Neural progenitor cell (in vitro differentiated cells): ENCODE results near the gene PTPRG. TPM values are rescaled to one million over a fixed set of nuclear protein-coding genes. Genes with fewer than 3 reads are reported as not detected.

Experiments used
- DNase-seq: peaks from one replicate; pipeline ENCODE4 v3.0.0-alpha.2; 2016; ENCODE audit warnings: low spot score
- H2AFZ ChIP-seq: fragments of 200-600 bp; sonication (generic); replicated peaks from 2 replicates; pipeline ENCODE4 v1.6.1; 2016; ENCODE audit warnings: antibody characterized with exemption
- H3F3A ChIP-seq: fragments of 200-600 bp; sonication (generic); 2 replicates; pipeline ENCODE4 v1.6.1; 2016; ENCODE audit warnings: antibody characterized with exemption, low read depth
- H3K27ac ChIP-seq: fragments of 200-600 bp; sonication (generic); 2 replicates; pipeline ENCODE4 v1.5.1; 2016; ENCODE audit warnings: mild to moderate bottlenecking
- H3K27me3 ChIP-seq: fragments of 200-600 bp; sonication (generic); 2 replicates; pipeline ENCODE4 v1.6.1; 2016; ENCODE audit warnings: mild to moderate bottlenecking, moderate library complexity
- H3K36me3 ChIP-seq: fragments of 200-600 bp; sonication (generic); 2 replicates; pipeline ENCODE4 v1.5.1; 2016
- H3K4me1 ChIP-seq: fragments of 200-600 bp; sonication (generic); 2 replicates; pipeline ENCODE4 v1.6.1; 2016; ENCODE audit warnings: mixed run types
- H3K4me2 ChIP-seq: fragments of 200-600 bp; sonication (generic); 2 replicates; pipeline ENCODE4 v1.6.1; 2016
- H3K4me3 ChIP-seq: fragments of 200-600 bp; sonication (generic); 2 replicates; pipeline ENCODE4 v1.5.1; 2016
- H3K79me2 ChIP-seq: fragments of 200-600 bp; sonication (generic); 2 replicates; pipeline ENCODE4 v1.6.1; 2016; ENCODE audit warnings: low read depth
- H3K9ac ChIP-seq: fragments of 200-600 bp; sonication (generic); 2 replicates; pipeline ENCODE4 v1.6.1; 2016
- H3K9me3 ChIP-seq: fragments of 200-600 bp; sonication (generic); 2 replicates; pipeline ENCODE4 v1.5.1; 2016; ENCODE audit warnings: low read depth
- H4K20me1 ChIP-seq: fragments of 200-600 bp; sonication (generic); 2 replicates; pipeline ENCODE4 v1.6.1; 2016; ENCODE audit warnings: low read depth
- H3K27ac Mint-ChIP-seq: 3 replicates; pipeline ENCODE4 v1.8.0; 2021; ENCODE audit warnings: mixed read lengths
- H3K27me3 Mint-ChIP-seq: 2 replicates; pipeline ENCODE4 v1.8.0; 2022; ENCODE audit warnings: low read depth, mild to moderate bottlenecking, inconsistent platforms, moderate library complexity, mixed read lengths; ENCODE audit not compliant: insufficient read depth
- H3K36me3 Mint-ChIP-seq: 3 replicates; pipeline ENCODE4 v1.8.0; 2021; ENCODE audit warnings: mixed read lengths
- H3K4me1 Mint-ChIP-seq: 3 replicates; pipeline ENCODE4 v1.8.0; 2021; ENCODE audit warnings: mixed read lengths
- H3K4me3 Mint-ChIP-seq: 3 replicates; pipeline ENCODE4 v1.8.0; 2021; ENCODE audit warnings: mild to moderate bottlenecking, moderate library complexity, mixed read lengths
- H3K9me3 Mint-ChIP-seq: 3 replicates; pipeline ENCODE4 v1.8.0; 2020; ENCODE audit warnings: mixed read lengths
- CTCF ChIP-seq: fragments of 200-600 bp; sonication (generic); IDR thresholded peaks from 2 replicates; pipeline ENCODE4 v1.5.1; 2017; ENCODE audit warnings: antibody characterized with exemption, mild to moderate bottlenecking
- EZH2 ChIP-seq: fragments of 200-600 bp; sonication (generic); IDR thresholded peaks from 2 replicates; pipeline ENCODE4 v1.6.1; 2017; ENCODE audit warnings: antibody characterized with exemption, mild to moderate bottlenecking, moderate library complexity
- EZH2phosphoT487 ChIP-seq: fragments of 200-600 bp; sonication (generic); IDR thresholded peaks from 2 replicates; pipeline ENCODE4 v1.6.1; 2017; ENCODE audit warnings: antibody characterized with exemption
- total RNA-seq: library from RNA; depleted of rRNA; stranded (reverse); fragments of >200 nt; gene quantifications from 2 replicates; pipeline ENCODE4 v1.2.3, GENCODE V29; 2015; ENCODE audit warnings: low replicate concordance

PTPRG gene
- total RNA-seq, 1 donor from 2014 or later = 65.3 TPM

- TF ChIP-seq EZH2phosphoT487 = no peak
- no peak for TF ChIP-seq CTCF
- no peak for TF ChIP-seq EZH2
- Histone ChIP-seq H3K9me3 (no peaks in the 10 kb centered on the region), H3K9ac (no peak overlapping the region), H3K27ac (no peak overlapping the region), H3F3A (peaks cover 9% of the 10 kb centered on the region), H3K79me2 (peaks cover 69% of the 10 kb centered on the region), H3K4me3 (no peak overlapping the region), H3K4me2 (peak overlapping the region; percentile 30), H3K36me3 (no peaks in the 10 kb centered on the region), H4K20me1 (peaks cover 30% of the 10 kb centered on the region), H3K4me1 (peaks cover 44% of the 10 kb centered on the region), H2AFZ (no peak overlapping the region), H3K27me3 (no peaks in the 10 kb centered on the region)
- Mint-ChIP-seq H3K27me3 (no peaks in the 10 kb centered on the region), H3K4me3 (no peak overlapping the region), H3K36me3 (no peaks in the 10 kb centered on the region), H3K4me1 (peaks cover 18% of the 10 kb centered on the region), H3K9me3 (peaks cover 2% of the 10 kb centered on the region), H3K27ac (no peak overlapping the region)
- no peak for DNase-seq
Measured at GRCh38 chr3:61913701-61914100, 352.3 kb downstream of the PTPRG start.

DNA sequence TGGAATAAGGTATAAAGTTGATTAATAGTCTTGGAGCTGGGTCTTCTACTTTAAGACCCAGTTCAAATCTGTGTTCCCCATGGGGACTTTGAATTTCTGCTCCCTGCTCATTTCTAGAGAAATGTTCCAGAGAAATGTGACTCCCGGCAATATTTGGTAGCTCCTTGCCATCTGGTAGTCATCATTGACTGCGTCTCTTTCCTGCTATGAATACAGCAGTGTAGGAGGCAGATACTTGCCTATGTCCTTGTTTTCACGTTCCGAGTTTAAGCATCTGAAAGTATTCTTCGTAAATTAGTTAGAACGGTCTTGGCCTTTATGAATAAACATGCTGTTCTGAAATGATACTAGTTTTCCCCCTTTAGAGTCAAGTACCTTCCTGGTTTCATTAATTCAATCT, 352.9 kb downstream of the PTPRG start:
- Histone ChIP-seq H3F3A (peaks cover 11% of the 10 kb centered on the region), H3K27me3 (no peaks in the 10 kb centered on the region), H3K4me1 (peaks cover 46% of the 10 kb centered on the region), H3K36me3 (no peaks in the 10 kb centered on the region), H3K9ac (no peak overlapping the region), H3K79me2 (peaks cover 72% of the 10 kb centered on the region), H2AFZ (no peak overlapping the region), H4K20me1 (peaks cover 35% of the 10 kb centered on the region), H3K4me3 (no peak overlapping the region), H3K27ac (no peak overlapping the region), H3K9me3 (no peaks in the 10 kb centered on the region), H3K4me2 (no peak overlapping the region)
- Mint-ChIP-seq H3K4me1 (peaks cover 23% of the 10 kb centered on the region), H3K9me3 (peaks cover 2% of the 10 kb centered on the region), H3K27ac (no peak overlapping the region), H3K36me3 (no peaks in the 10 kb centered on the region), H3K4me3 (no peak overlapping the region), H3K27me3 (no peaks in the 10 kb centered on the region)
- DNase-seq = no peak
- no peak for TF ChIP-seq CTCF
- TF ChIP-seq EZH2phosphoT487 = no peak
- TF ChIP-seq EZH2 = no peak

DNA sequence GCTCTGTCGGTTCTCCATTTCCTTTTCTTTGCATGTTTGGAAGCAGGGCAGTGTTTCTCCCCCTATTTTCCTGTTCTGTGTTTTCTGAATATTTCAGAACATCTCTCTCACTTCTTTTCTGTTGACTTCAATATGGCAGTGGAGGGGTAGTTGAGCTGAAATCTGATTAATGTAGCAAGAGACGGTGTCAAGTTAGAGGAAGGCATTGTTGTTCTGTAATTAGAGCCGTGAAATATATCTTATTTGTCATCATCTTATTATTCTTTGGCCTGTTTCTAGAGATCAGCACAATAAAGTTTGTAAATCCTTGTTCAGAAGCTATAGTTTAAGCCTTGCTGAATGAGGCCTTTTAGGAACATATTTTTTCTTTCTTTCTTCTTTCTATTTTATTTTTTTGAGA, 353.9 kb downstream of the PTPRG start:
- no peaks in the 10 kb centered on the region for H3K9me3 ChIP-seq
- no peaks in the 10 kb centered on the region for H3K27me3 ChIP-seq
- H3F3A ChIP-seq = peaks cover 11% of the 10 kb centered on the region
- no peak overlapping the region for H3K4me2 ChIP-seq
- no peak overlapping the region for H2AFZ ChIP-seq
- no peak overlapping the region for H3K9ac ChIP-seq
- peaks cover 33% of the 10 kb centered on the region for H4K20me1 ChIP-seq
- H3K4me1 Mint-ChIP-seq = peaks cover 23% of the 10 kb centered on the region
- no peak overlapping the region for H3K4me3 ChIP-seq
- TF ChIP-seq CTCF (no peak), EZH2 (no peak), EZH2phosphoT487 (no peak)
- H3K36me3 ChIP-seq = no peaks in the 10 kb centered on the region
- DNase-seq = no peak
- no peaks in the 10 kb centered on the region for H3K27me3 Mint-ChIP-seq
- H3K4me1 ChIP-seq = peaks cover 44% of the 10 kb centered on the region
- H3K27ac ChIP-seq = no peak overlapping the region
- peaks cover 2% of the 10 kb centered on the region for H3K9me3 Mint-ChIP-seq
- peaks cover 2% of the 10 kb centered on the region for H3K36me3 Mint-ChIP-seq
- no peak overlapping the region for H3K27ac Mint-ChIP-seq
- H3K4me3 Mint-ChIP-seq = no peak overlapping the region
- peaks cover 71% of the 10 kb centered on the region for H3K79me2 ChIP-seq
